ENCODE data around the gene RBFOX2.

The RBFOX2 gene

GRCh38 chr22:35697142-35697541 lies 331.5 kb downstream of the RBFOX2 start:
- no peak for DNase-seq (ENCODE audit: low read depth in 2 of 2)

- no peak for DNase-seq (ENCODE audit: low read depth in 2 of 2)
Observed at GRCh38 chr22:35695202-35695601, 333.4 kb downstream of the RBFOX2 start.

GRCh38 chr22:35690001-35690400 lies 338.6 kb downstream of the RBFOX2 start:
- DNase-seq (ENCODE audit: low read depth in 2 of 2) = no peak

GRCh38 chr22:35688913-35689675 lies 339.5 kb downstream of the RBFOX2 start:
- DNase-seq (ENCODE audit: low read depth in 2 of 2) = no peak
